Measurements from ENCODE around the gene SULT2B1. TPM values are rescaled to one million over a fixed set of nuclear protein-coding genes. Genes with fewer than 3 reads are reported as not detected.
A peak's percentile ranks its signal among the peaks of the same experiment; 100 is the strongest.

Gene SULT2B1
- total and polyA plus RNA-seq, 4 donors = 0.14 to 0.24 TPM; not detected in 2

DNA sequence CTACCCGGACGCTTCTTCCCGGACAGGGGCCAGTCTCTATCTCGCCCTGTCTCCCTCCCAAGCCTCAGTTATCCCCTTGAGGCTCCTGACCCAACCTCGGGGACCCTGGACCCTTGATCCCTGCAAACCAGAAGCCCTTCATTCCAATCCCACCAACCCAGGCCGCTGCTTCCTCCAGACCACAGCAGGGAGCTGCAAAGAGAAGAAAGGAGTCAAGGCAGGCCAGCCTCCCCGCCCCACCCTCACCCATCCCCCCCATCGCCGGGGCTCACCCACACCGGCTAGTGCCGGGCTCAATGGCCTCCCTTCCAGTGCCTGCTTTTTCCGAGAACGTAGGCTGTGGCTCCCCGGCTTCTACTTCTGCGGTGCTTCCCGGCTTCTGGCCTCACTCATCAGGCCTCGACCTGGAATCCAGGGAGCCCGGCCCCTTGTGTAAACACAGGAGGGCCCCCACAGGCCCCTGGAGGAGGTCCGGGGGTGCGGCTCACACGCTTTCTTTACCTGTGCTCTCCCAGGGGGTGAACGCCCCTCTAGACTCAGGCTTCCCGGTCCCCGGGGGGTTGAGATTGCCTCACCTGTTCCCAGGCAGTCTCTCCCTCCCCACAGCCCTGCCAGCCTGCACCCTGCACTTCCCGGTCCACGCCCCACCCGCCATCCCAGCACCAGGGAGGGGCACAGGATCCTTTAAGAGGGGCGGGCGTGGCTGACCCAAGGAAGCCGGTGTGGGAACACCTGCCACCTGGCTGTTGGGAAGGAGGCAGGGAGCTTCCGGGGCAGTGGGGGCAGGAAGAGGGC, 62.7 kb downstream of the SULT2B1 start, which contains the start of gene FAM83E:
FAM83E (minus strand) TSS at position 641 of the 795 bp plus-strand sequence. CDS start 1,704 bp downstream, outside the sequence.
- Histone ChIP-seq H3K27ac (ENCODE audit: low read depth in 1 of 2, low read length in 2 of 2) (peak within 1 kb of the TSS in 1 of 2 donors; percentile 53), H3K36me3 (ENCODE audit: control insufficient read depth in 4 of 4, insufficient read depth in 3 of 4, low read depth in 1 of 4, low read length in 3 of 4) (peaks cover 15 to 27% (median 18%) of the 10 kb centered on the region in 4 donors), H3K4me3 (ENCODE audit: low read depth in 1 of 3, low read length in 3 of 3) (no peak within 1 kb of the TSS), H3K4me1 (ENCODE audit: control insufficient read depth in 4 of 4, insufficient read depth in 4 of 4, low read length in 3 of 4) (peaks cover 8 to 37% (median 24%) of the 10 kb centered on the region in 4 donors), H3K27me3 (ENCODE audit: control insufficient read depth in 4 of 4, insufficient read depth in 4 of 4, low read length in 3 of 4) (no peaks in the 10 kb centered on the region), H3K9me3 (ENCODE audit: control insufficient read depth in 4 of 4, low read length in 3 of 4) (no peaks in the 10 kb centered on the region), H3K9ac (ENCODE audit: low read depth in 1 of 2, low read length in 2 of 2) (no peak within 1 kb of the TSS)
- no peak for TF ChIP-seq JUND (IDR thresholded peaks at IDR 0.05)
- no peak for TF ChIP-seq SP1 (IDR thresholded peaks at IDR 0.05)
- TF ChIP-seq HNF4G (IDR thresholded peaks at IDR 0.05) = no peak
- TF ChIP-seq GABPA (IDR thresholded peaks at IDR 0.05 in 1 of 2, conservative IDR thresholded peaks at IDR 0.05 in 1 of 2) = no peak
- no peak for TF ChIP-seq HNF4A (conservative IDR thresholded peaks at IDR 0.05)
- TF ChIP-seq, protein P1, sequence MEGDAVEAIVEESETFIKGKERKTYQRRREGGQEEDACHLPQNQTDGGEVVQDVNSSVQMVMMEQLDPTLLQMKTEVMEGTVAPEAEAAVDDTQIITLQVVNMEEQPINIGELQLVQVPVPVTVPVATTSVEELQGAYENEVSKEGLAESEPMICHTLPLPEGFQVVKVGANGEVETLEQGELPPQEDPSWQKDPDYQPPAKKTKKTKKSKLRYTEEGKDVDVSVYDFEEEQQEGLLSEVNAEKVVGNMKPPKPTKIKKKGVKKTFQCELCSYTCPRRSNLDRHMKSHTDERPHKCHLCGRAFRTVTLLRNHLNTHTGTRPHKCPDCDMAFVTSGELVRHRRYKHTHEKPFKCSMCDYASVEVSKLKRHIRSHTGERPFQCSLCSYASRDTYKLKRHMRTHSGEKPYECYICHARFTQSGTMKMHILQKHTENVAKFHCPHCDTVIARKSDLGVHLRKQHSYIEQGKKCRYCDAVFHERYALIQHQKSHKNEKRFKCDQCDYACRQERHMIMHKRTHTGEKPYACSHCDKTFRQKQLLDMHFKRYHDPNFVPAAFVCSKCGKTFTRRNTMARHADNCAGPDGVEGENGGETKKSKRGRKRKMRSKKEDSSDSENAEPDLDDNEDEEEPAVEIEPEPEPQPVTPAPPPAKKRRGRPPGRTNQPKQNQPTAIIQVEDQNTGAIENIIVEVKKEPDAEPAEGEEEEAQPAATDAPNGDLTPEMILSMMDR (IDR thresholded peaks at IDR 0.05; ENCODE audit: low read depth, low read length, missing input control) = no peak
- no peak for TF ChIP-seq NR2F2 (IDR thresholded peaks at IDR 0.05)
- TF ChIP-seq FOXA1 (IDR thresholded peaks at IDR 0.05) = no peak
- no peak for TF ChIP-seq RAD21 (IDR thresholded peaks at IDR 0.05)
- TF ChIP-seq, protein P2, sequence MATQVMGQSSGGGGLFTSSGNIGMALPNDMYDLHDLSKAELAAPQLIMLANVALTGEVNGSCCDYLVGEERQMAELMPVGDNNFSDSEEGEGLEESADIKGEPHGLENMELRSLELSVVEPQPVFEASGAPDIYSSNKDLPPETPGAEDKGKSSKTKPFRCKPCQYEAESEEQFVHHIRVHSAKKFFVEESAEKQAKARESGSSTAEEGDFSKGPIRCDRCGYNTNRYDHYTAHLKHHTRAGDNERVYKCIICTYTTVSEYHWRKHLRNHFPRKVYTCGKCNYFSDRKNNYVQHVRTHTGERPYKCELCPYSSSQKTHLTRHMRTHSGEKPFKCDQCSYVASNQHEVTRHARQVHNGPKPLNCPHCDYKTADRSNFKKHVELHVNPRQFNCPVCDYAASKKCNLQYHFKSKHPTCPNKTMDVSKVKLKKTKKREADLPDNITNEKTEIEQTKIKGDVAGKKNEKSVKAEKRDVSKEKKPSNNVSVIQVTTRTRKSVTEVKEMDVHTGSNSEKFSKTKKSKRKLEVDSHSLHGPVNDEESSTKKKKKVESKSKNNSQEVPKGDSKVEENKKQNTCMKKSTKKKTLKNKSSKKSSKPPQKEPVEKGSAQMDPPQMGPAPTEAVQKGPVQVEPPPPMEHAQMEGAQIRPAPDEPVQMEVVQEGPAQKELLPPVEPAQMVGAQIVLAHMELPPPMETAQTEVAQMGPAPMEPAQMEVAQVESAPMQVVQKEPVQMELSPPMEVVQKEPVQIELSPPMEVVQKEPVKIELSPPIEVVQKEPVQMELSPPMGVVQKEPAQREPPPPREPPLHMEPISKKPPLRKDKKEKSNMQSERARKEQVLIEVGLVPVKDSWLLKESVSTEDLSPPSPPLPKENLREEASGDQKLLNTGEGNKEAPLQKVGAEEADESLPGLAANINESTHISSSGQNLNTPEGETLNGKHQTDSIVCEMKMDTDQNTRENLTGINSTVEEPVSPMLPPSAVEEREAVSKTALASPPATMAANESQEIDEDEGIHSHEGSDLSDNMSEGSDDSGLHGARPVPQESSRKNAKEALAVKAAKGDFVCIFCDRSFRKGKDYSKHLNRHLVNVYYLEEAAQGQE (IDR thresholded peaks at IDR 0.05) = no peak
- DNase-seq (ENCODE audit: low spot score) = no peak
- 70% methylated on average over 31 of the region's 31 CpGs for WGBS

DNA sequence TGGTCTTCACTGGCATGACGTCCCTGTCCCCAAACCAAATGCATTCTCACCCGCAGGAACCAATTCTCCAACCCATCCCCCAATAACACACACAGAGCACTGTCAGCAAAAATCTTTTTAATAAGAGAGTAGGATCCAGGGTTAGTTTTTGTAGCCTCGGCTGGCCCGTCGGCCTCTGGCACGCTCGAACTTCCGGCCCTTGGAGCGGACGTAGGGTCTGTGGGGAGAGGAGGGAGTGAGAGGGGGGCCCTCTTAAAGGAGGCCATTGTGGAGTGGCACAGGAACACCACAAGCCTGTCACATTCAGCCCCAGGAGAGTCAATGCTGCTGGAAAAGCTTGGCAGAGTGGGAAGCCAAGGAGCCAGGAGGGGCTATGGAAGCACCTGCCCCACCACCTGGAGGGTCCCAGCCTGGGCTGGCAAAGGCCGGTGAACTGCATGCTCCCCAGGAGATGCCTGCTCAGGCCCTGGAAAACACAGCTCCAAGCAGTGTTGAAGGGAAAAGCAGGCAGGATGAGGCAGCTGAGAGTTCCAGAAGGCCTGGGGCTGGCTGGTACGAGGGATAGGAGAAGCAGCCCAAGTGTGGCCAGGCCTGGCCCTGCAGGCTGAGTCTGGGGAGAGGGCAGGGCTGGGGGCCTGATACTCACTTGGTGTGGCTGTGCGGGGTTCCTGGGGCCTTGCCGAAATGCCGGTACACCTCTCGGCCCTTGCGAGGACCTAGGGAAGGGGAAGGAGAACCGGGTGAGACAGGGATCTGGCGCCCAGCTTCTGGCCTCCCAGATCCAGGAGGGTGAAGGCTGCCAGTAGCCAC, 63.5 kb downstream of the SULT2B1 start:
- Histone ChIP-seq H3K4me1 (ENCODE audit: control insufficient read depth in 4 of 4, insufficient read depth in 4 of 4, low read length in 3 of 4) (peaks cover 8 to 41% (median 27%) of the 10 kb centered on the region in 4 donors), H3K9me3 (ENCODE audit: control insufficient read depth in 4 of 4, low read length in 3 of 4) (no peaks in the 10 kb centered on the region), H3K27ac (ENCODE audit: low read depth in 1 of 2, low read length in 2 of 2) (no peak overlapping the region), H3K9ac (ENCODE audit: low read depth in 1 of 2, low read length in 2 of 2) (no peak overlapping the region), H3K27me3 (ENCODE audit: control insufficient read depth in 4 of 4, insufficient read depth in 4 of 4, low read length in 3 of 4) (no peaks in the 10 kb centered on the region), H3K36me3 (ENCODE audit: control insufficient read depth in 4 of 4, insufficient read depth in 3 of 4, low read depth in 1 of 4, low read length in 3 of 4) (peaks cover 15 to 27% (median 18%) of the 10 kb centered on the region in 4 donors), H3K4me3 (ENCODE audit: low read depth in 1 of 3, low read length in 3 of 3) (no peak overlapping the region)
- WGBS = 79% methylated on average over 19 of the region's 19 CpGs
- DNase-seq (ENCODE audit: low spot score) = no peak
- TF ChIP-seq, protein P3, sequence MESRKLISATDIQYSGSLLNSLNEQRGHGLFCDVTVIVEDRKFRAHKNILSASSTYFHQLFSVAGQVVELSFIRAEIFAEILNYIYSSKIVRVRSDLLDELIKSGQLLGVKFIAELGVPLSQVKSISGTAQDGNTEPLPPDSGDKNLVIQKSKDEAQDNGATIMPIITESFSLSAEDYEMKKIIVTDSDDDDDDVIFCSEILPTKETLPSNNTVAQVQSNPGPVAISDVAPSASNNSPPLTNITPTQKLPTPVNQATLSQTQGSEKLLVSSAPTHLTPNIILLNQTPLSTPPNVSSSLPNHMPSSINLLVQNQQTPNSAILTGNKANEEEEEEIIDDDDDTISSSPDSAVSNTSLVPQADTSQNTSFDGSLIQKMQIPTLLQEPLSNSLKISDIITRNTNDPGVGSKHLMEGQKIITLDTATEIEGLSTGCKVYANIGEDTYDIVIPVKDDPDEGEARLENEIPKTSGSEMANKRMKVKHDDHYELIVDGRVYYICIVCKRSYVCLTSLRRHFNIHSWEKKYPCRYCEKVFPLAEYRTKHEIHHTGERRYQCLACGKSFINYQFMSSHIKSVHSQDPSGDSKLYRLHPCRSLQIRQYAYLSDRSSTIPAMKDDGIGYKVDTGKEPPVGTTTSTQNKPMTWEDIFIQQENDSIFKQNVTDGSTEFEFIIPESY (IDR thresholded peaks at IDR 0.05) = no peak
- TF ChIP-seq RXRA (IDR thresholded peaks at IDR 0.05) (no peak), HNF4G (IDR thresholded peaks at IDR 0.05) (no peak), JUND (IDR thresholded peaks at IDR 0.05) (no peak), HNF4A (conservative IDR thresholded peaks at IDR 0.05) (no peak), EGR1 (IDR thresholded peaks at IDR 0.05; ENCODE audit: low read depth in 2 of 2) (no peak)
- TF ChIP-seq, protein P2 (IDR thresholded peaks at IDR 0.05) = no peak
- TF ChIP-seq, protein P1 (IDR thresholded peaks at IDR 0.05; ENCODE audit: low read depth, low read length, missing input control) = no peak

All from liver (tissue), 9 donors.